ENCODE data around the gene CTXN2. TPM values are rescaled to one million over a fixed set of nuclear protein-coding genes. Genes with fewer than 3 reads are reported as not detected.

The CTXN2 gene
- total and polyA plus RNA-seq, 8 donors: not detected

DNA sequence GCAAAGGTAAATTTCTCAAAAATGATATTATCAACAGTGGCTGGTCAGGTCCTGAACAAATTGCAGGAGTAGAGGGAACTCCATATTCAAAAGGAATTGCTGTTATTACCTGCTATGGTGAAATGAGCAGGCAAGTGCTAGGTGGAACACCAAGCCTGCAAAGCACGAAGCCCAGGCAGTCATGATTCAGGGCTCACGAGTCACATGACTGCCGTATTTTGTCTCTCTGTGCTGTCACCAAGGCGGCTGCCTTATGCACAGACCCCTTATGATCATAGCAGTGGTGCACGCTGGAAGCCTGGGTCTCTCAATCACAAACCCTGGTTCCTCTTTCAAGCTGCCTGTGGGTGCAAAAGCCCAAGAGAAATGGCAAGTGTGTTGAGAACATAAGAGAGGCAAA is 39.0 kb downstream of the CTXN2 start:
- intact Hi-C loops (cut with DNase I): loop anchor here in 1 of 2 donors (10.0 kb wide), 1 partner anchor 56 kb away; the partner anchor contains the start of gene MYEF2
- no peaks in the 10 kb centered on the region for H3K27me3 ChIP-seq

GRCh38 chr15:48233246-48233645 is 41.8 kb downstream of the CTXN2 start:
- TF ChIP-seq CTCF (IDR thresholded peaks at IDR 0.05): no peak
- H3K27ac ChIP-seq: no peak overlapping the region
- no peaks in the 10 kb centered on the region for H3K9me3 ChIP-seq
- DNase-seq: no peak
- H3K4me3 ChIP-seq: no peak overlapping the region
- no peak for ATAC-seq
- intact Hi-C loops (cut with DNase I): loop anchor here in 1 of 2 donors (10.0 kb wide), 1 partner anchor 58 kb away; the partner anchor contains the start of gene MYEF2
- H3K4me1 ChIP-seq: no peaks in the 10 kb centered on the region
- H3K36me3 ChIP-seq: no peaks in the 10 kb centered on the region
- H3K27me3 ChIP-seq: no peaks in the 10 kb centered on the region

More for the DNA sequence above, 39.0 kb downstream of the CTXN2 start:
- H3K36me3 ChIP-seq: no peaks in the 10 kb centered on the region
- H3K27ac ChIP-seq: no peak overlapping the region
- DNase-seq: no peak
- H3K9me3 ChIP-seq: no peaks in the 10 kb centered on the region
- TF ChIP-seq CTCF (IDR thresholded peaks at IDR 0.05): no peak
- H3K4me3 ChIP-seq: no peak overlapping the region
- ATAC-seq: no peak
- no peaks in the 10 kb centered on the region for H3K4me1 ChIP-seq

DNA sequence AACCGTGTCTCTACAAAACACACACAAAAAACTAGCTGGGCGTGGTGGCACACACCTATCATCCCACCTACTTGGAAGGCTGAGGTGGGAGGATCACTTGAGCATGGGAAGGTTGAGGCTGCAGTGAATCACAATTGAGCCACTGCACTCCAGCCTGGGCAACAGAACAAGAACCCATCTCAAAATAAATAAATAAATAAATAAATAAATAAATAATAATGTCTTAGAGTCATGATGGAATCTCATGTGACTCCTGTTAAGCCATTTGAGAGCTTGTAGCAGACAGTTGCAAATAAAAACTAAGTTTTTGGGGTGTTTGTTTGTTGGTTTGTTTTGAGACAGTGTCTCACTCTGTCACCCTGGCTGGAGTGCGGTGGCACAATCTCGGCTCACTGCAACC is 47.9 kb downstream of the CTXN2 start:
- Histone ChIP-seq H3K9me3 (no peaks in the 10 kb centered on the region), H3K27ac (no peak overlapping the region), H3K27me3 (no peaks in the 10 kb centered on the region), H3K36me3 (no peaks in the 10 kb centered on the region), H3K4me1 (no peaks in the 10 kb centered on the region), H3K4me3 (no peak overlapping the region)
- no peak for DNase-seq
- ATAC-seq: no peak
- intact Hi-C loops (cut with DNase I): loop anchor here in 1 of 2 donors (10.0 kb wide), 1 partner anchor 65 kb away; the partner anchor contains the start of gene MYEF2
- no peak for TF ChIP-seq CTCF (IDR thresholded peaks at IDR 0.05)

DNA sequence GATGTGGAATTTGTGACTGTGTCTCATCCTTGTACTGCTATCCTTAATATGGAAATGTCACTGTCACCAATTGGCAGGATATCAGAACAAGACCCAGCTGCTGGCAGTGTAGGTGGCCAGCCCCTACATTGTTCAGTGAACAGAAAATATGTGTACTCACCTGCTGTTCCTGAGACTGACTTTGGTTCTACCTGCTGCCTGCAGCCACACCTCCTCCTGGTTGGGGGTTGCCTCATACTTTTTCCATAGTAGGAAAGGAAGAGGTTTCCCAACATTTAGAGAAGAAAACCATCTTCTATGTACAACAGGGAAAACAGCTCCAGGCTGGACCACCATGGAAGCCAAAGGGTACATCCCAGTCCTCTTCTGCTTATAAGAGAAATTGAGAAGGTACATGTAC is 50.5 kb downstream of the CTXN2 start:
- TF ChIP-seq CTCF (IDR thresholded peaks at IDR 0.05): no peak
- intact Hi-C loops (cut with DNase I): no loop called here
- Histone ChIP-seq H3K27ac (no peak overlapping the region), H3K27me3 (no peaks in the 10 kb centered on the region), H3K9me3 (no peaks in the 10 kb centered on the region), H3K4me3 (no peak overlapping the region), H3K4me1 (no peaks in the 10 kb centered on the region), H3K36me3 (no peaks in the 10 kb centered on the region)
- DNase-seq (no peak), ATAC-seq (no peak)

- no peaks in the 10 kb centered on the region for H3K9me3 ChIP-seq
- intact Hi-C loops (cut with DNase I): no loop called here
These were observed 51.1 kb downstream of the CTXN2 start for GRCh38 chr15:48242535-48242934.

More at GRCh38 chr15:48242535-48242934, 51.1 kb downstream of the CTXN2 start:
- DNase-seq (no peak), ATAC-seq (no peak)
- Histone ChIP-seq H3K36me3 (no peaks in the 10 kb centered on the region), H3K4me1 (no peaks in the 10 kb centered on the region), H3K4me3 (no peak overlapping the region), H3K27me3 (no peaks in the 10 kb centered on the region), H3K27ac (no peak overlapping the region)
- no peak for TF ChIP-seq CTCF (IDR thresholded peaks at IDR 0.05)

Data from left lung (tissue), 10 donors.